GM12878 (cell line): ENCODE data around the gene TASOR. TPM values are rescaled to one million over a fixed set of nuclear protein-coding genes. Genes with fewer than 3 reads are reported as not detected.

ENCODE experiments used
- ATAC-seq: fragments of 200-7000 bp; cut with Tn5 transposase; 3 replicates; pipeline ENCODE4 v1.9.1; 2020; ENCODE audit warnings: mild to moderate bottlenecking, moderate library complexity
- BruUV-seq: library from RNA; stranded (reverse); fragments of 400-500 nt; replicated peaks from 2 replicates; lab custom pipeline; 2021; lab: Mats Ljungman, UMichigan
- CTCF ChIA-PET: fragments of 300-600 bp; sonication (Branson Sonifier 250); formaldehyde crosslinking; extraction: SDS; loops from one replicate; lab custom pipeline; 2021; ENCODE audit warnings: inconsistent platforms; lab: Yijun Ruan, JAX
- POLR2A ChIA-PET: fragments of 350-600 bp; formaldehyde crosslinking; extraction: SDS; loops from one replicate; lab custom pipeline; 2021; ENCODE audit warnings: inconsistent platforms; lab: Charles Lee
- RAD21 ChIA-PET: fragments of 300-600 bp; sonication (Branson Sonifier 250); formaldehyde crosslinking; loops from one replicate; lab custom pipeline; 2023; ENCODE audit warnings: antibody characterized with exemption; ENCODE audit not compliant: unreplicated experiment; lab: Charles Lee
- SMC1A ChIA-PET: fragments of 300-600 bp; sonication (Branson Sonifier 250); formaldehyde crosslinking; loops from one replicate; lab custom pipeline; 2023; ENCODE audit not compliant: unreplicated experiment, uncharacterized antibody; lab: Charles Lee
- DNase-seq: peaks from one replicate; pipeline ENCODE4 v3.0.0-alpha.2; 2011; ENCODE audit warnings: low read depth, low spot score
- FAIRE-seq: peaks from 3 replicates; lab custom pipeline; 2011; peaks lifted over from hg19 to GRCh38; lab: Jason Lieb, UNC
- H2AFZ ChIP-seq: 2 replicates; pipeline ENCODE4 v1.6.0; 2011; ENCODE audit warnings: low read depth, low read length, control low read depth; ENCODE audit not compliant: control insufficient read depth
- H3K27ac ChIP-seq: 2 replicates; pipeline ENCODE4 v1.5.1; 2011; ENCODE audit warnings: control low read depth; ENCODE audit not compliant: control insufficient read depth, insufficient read depth
- H3K27me3 ChIP-seq, 2 experiments: replicated peaks in 1 of 2; 2 replicates each; pipeline versions ENCODE4 v1.6.0 to v1.6.1; 2011; ENCODE audit warnings: low read length in 1 of 2; ENCODE audit not compliant: control insufficient read depth in 2 of 2, insufficient read depth in 2 of 2
- H3K36me3 ChIP-seq, 2 experiments: 2 replicates each; pipeline ENCODE4 v1.5.1; 2011; ENCODE audit warnings: low read length in 1 of 2; ENCODE audit not compliant: control insufficient read depth in 2 of 2, insufficient read depth in 2 of 2
- H3K4me1 ChIP-seq: 2 replicates; pipeline ENCODE4 v1.6.1; 2011; ENCODE audit warnings: mild to moderate bottlenecking, low read length, moderate library complexity, mixed read lengths; ENCODE audit not compliant: control insufficient read depth, insufficient read depth
- H3K4me2 ChIP-seq: 2 replicates; pipeline ENCODE4 v1.6.0; 2011; ENCODE audit warnings: control low read depth; ENCODE audit not compliant: control insufficient read depth, insufficient read depth
- H3K4me3 ChIP-seq: fragments of 200-600 bp; sonication (generic); 2 replicates; pipeline ENCODE4 v1.5.1; 2016
- H3K79me2 ChIP-seq: 2 replicates; pipeline ENCODE4 v1.6.0; 2011; ENCODE audit warnings: low read length; ENCODE audit not compliant: control insufficient read depth, insufficient read depth
- H3K9ac ChIP-seq: 2 replicates; pipeline ENCODE4 v1.8.0; 2011; ENCODE audit warnings: low read length, control low read depth, mixed read lengths; ENCODE audit not compliant: control insufficient read depth, insufficient read depth
- H3K9me3 ChIP-seq: replicated peaks from 3 replicates; pipeline ENCODE4 v1.5.1; 2011; ENCODE audit warnings: mild to moderate bottlenecking, low read length; ENCODE audit not compliant: control insufficient read depth, insufficient read depth
- H4K20me1 ChIP-seq: 2 replicates; pipeline ENCODE4 v1.6.0; 2011; ENCODE audit not compliant: control insufficient read depth, insufficient read depth
- BCL11A ChIP-seq: IDR thresholded peaks from 2 replicates; pipeline ENCODE4 v1.6.1; 2011; ENCODE audit warnings: low read depth, low read length
- CEBPB ChIP-seq, 2 experiments: fragments of 150-350 bp in 1 of 2; IDR thresholded peaks; 2 replicates each; pipeline ENCODE4 v1.6.1; 2012 to 2014; ENCODE audit warnings: low read depth in 2 of 2, low read length in 2 of 2, borderline replicate concordance in 1 of 2, inconsistent platforms in 1 of 2
- CHD1 ChIP-seq: IDR thresholded peaks from 2 replicates; pipeline ENCODE4 v1.6.1; 2012; ENCODE audit warnings: low read depth, low read length, improper control_type of control experiment
- FOXM1 ChIP-seq: IDR thresholded peaks from 2 replicates; pipeline ENCODE4 v1.6.1; 2012; ENCODE audit warnings: low read depth, mild to moderate bottlenecking, inconsistent platforms, low read length, moderate library complexity
- MTA2 ChIP-seq: fragments of 450-650 bp; IDR thresholded peaks from 2 replicates; pipeline ENCODE4 v1.6.1; 2016; ENCODE audit warnings: low read depth, mild to moderate bottlenecking, moderate library complexity
- MXI1 ChIP-seq: fragments of 150-350 bp; IDR thresholded peaks from 2 replicates; pipeline ENCODE4 v1.6.1; 2011; ENCODE audit warnings: low read depth, mild to moderate bottlenecking, inconsistent platforms, low read length, improper control_type of control experiment
- PML ChIP-seq: IDR thresholded peaks from 2 replicates; pipeline ENCODE4 v1.6.1; 2012; ENCODE audit warnings: low read length, inconsistent platforms
- SMARCA5 ChIP-seq: fragments of 450-650 bp; IDR thresholded peaks from 2 replicates; pipeline ENCODE4 v1.6.1; 2017; ENCODE audit warnings: mild to moderate bottlenecking
- STAT1 ChIP-seq: fragments of 450-650 bp; conservative IDR thresholded peaks from 2 replicates; pipeline ENCODE4 v1.6.1; 2014; ENCODE audit warnings: antibody characterized with exemption, mild to moderate bottlenecking
- TBL1XR1 ChIP-seq: IDR thresholded peaks from 2 replicates; pipeline ENCODE4 v1.6.1; 2012; ENCODE audit warnings: low read depth, low read length, improper control_type of control experiment
- WGBS: methylation state at CpG from one replicate; pipeline ENCODE4 v1.1.6; 2016; ENCODE audit warnings: low lambda C conversion rate; ENCODE audit not compliant: insufficient replicate concordance, insufficient coverage; ENCODE audit errors: missing lambda C conversion rate; 5-methylcytosine and 5-hydroxymethylcytosine counted together
- in situ Hi-C: fragments of 300-500 bp; cut with MboI; formaldehyde crosslinking; loops from 9 replicates; pipeline ENCODE4 v1.14.3; 2018; ENCODE audit warnings: mixed read lengths
- intact Hi-C: fragments of 100-400 bp; cut with micrococcal nuclease; formaldehyde crosslinking; loops from one replicate; pipeline ENCODE4 v1.14.2; 2022; ENCODE audit not compliant: unreplicated experiment
- polyA plus RNA-seq, 11 experiments: library from polyadenylated mRNA; depleted of rRNA in 4 of 11; unstranded in 6 of 11; stranded (reverse) in 5 of 11; fragments of >200 nt; fragmentation: Nextera tagmentation in 4 of 11; fragmentation: Illumina TruSeq in 1 of 11; extraction: Ambion mirVana in 4 of 11; extraction: Trizol in 1 of 11; gene quantifications; 1 replicate in 1 of 11; 2 replicates in 10 of 11; pipeline versions ENCODE4 v1.2.1 to v1.2.3, GENCODE V29; 2011 to 2016; ENCODE audit warnings: inconsistent platforms in 2 of 11, missing spikeins in 2 of 11, low read depth in 1 of 11
- total RNA-seq, 4 experiments: library from RNA; depleted of rRNA in 3 of 4; stranded (reverse); fragments of >200 nt in 3 of 4; fragmentation: Illumina TruSeq in 1 of 4; extraction: Trizol in 1 of 4; gene quantifications; 2 replicates each; pipeline versions ENCODE4 v1.2.1 to v1.2.3, GENCODE V29; 2013 to 2021
- TF ChIP-seq, protein P1 (sequence below): fragments of 450-650 bp; conservative IDR thresholded peaks from 2 replicates; pipeline ENCODE4 v1.6.1; 2017; ENCODE audit warnings: mild to moderate bottlenecking, moderate library complexity
- TF ChIP-seq, protein P2 (sequence below): fragments of 450-650 bp; IDR thresholded peaks from 2 replicates; pipeline ENCODE4 v1.6.1; 2014; ENCODE audit warnings: mild to moderate bottlenecking

The TASOR gene
- total and polyA plus RNA-seq, 10 of the 15 experiments (the other 5 are each of a cell fraction or from before 2014, with no cell fraction given), result 29.6 to 95.1 (median 52.6) TPM

DNA sequence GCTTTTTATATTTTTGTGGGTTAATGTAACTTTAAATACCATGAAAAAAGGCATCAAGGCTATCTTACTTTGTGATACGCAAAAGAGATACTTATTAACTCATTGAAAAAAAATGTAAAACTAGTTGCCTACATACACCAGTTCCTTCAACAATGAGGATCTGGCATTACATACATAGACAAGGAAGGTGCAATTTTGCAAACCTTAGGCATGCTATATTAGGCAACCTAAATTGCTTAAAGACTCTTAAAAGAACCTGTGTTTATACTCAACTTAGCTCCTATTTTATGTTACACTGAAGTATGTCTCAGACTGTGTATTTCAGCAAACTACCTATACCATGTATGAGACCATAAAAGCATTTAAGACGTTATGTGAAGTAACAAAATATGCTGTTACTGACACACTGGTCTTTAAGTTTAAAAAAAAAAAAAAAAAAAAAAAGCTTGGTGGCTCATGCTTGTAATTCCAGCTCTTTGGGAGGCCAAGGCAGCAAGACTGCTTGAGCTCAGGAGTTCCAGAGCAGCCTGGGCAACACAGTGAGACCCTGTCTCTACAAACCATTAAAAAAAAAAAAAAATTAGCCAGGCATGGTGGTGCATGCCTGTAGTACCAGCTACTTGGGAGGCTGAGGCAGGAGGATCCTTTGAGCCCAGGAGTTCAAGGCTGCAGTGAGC lies 9.1 kb downstream of the TASOR start:
- ATAC-seq (no peak), FAIRE-seq (peak; percentile 83)
- Histone ChIP-seq H3K36me3 (peaks cover 0 to 18% of the 10 kb centered on the region in 2 experiments; a peak in 3 of 4 replicates), H3K27me3 (no peaks in the 10 kb centered on the region), H3K9ac (no peak overlapping the region), H3K4me3 (no peak overlapping the region), H3K79me2 (peaks cover 19% of the 10 kb centered on the region), H4K20me1 (no peaks in the 10 kb centered on the region), H3K9me3 (no peaks in the 10 kb centered on the region), H3K4me1 (no peaks in the 10 kb centered on the region), H3K4me2 (no peak overlapping the region), H2AFZ (no peak overlapping the region)
- SMC1A ChIA-PET, result interaction anchor here (0.6 to 1.6 kb wide), 4 partner anchors 9 to 243 kb away, joined by 3 to 5 read pairs (median 3); no protein-coding TSS in a partner anchor
- CTCF ChIA-PET, result interaction anchor here (0.5 to 1.3 kb wide), 5 partner anchors 29 to 1397 kb away, joined by 3 to 5 read pairs (median 5); partner anchors contain the start of gene CCDC66
- POLR2A ChIA-PET, result interaction anchor here (0.7 to 1.2 kb wide), 5 partner anchors 9 to 307 kb away, joined by 3 to 6 read pairs (median 4); partner anchors contain the start of gene TASOR
- intact Hi-C loops (no loop called here), in situ Hi-C loops (no loop called here)
- 97% methylated on average over 2 of the region's 2 CpGs for WGBS
- TF ChIP-seq, protein P1, sequence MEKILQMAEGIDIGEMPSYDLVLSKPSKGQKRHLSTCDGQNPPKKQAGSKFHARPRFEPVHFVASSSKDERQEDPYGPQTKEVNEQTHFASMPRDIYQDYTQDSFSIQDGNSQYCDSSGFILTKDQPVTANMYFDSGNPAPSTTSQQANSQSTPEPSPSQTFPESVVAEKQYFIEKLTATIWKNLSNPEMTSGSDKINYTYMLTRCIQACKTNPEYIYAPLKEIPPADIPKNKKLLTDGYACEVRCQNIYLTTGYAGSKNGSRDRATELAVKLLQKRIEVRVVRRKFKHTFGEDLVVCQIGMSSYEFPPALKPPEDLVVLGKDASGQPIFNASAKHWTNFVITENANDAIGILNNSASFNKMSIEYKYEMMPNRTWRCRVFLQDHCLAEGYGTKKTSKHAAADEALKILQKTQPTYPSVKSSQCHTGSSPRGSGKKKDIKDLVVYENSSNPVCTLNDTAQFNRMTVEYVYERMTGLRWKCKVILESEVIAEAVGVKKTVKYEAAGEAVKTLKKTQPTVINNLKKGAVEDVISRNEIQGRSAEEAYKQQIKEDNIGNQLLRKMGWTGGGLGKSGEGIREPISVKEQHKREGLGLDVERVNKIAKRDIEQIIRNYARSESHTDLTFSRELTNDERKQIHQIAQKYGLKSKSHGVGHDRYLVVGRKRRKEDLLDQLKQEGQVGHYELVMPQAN, result no peak
- TF ChIP-seq FOXM1, result no peak
- no peak for TF ChIP-seq MXI1
- no peak for TF ChIP-seq TBL1XR1
- TF ChIP-seq BCL11A, result no peak
- TF ChIP-seq MTA2, result no peak
- no peak for TF ChIP-seq CHD1
- no peak for TF ChIP-seq CEBPB (IDR thresholded peaks at IDR 0.05; ENCODE audit: borderline replicate concordance in 1 of 2, low read depth in 2 of 2, low read length in 2 of 2)
- TF ChIP-seq SMARCA5, result no peak
- TF ChIP-seq, protein P2, sequence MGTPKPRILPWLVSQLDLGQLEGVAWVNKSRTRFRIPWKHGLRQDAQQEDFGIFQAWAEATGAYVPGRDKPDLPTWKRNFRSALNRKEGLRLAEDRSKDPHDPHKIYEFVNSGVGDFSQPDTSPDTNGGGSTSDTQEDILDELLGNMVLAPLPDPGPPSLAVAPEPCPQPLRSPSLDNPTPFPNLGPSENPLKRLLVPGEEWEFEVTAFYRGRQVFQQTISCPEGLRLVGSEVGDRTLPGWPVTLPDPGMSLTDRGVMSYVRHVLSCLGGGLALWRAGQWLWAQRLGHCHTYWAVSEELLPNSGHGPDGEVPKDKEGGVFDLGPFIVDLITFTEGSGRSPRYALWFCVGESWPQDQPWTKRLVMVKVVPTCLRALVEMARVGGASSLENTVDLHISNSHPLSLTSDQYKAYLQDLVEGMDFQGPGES, result no peak
- TF ChIP-seq PML, result no peak
- no peak for TF ChIP-seq STAT1
- TF ChIP-seq, all 136 proteins: peak for 0
- no TSS peak for BruUV-seq
- no peak overlapping the region for H3K27ac ChIP-seq
- DNase-seq, result no peak
- RAD21 ChIA-PET, result interaction anchor here (0.6 to 1.6 kb wide), 2 partner anchors 9 to 1305 kb away, joined by 3 to 6 read pairs; partner anchors contain the start of gene TASOR
